A673 (cell line): ENCODE measurements around the gene GZMM. TPM values are rescaled to one million over a fixed set of nuclear protein-coding genes. Genes with fewer than 3 reads are reported as not detected.

ENCODE experiments used
- BruUV-seq: library from RNA; stranded (reverse); fragments of 400-500 nt; replicated peaks from 2 replicates; lab custom pipeline; 2021; lab: Mats Ljungman, UMichigan
- CTCF ChIA-PET: fragments of 300-600 bp; sonication (Branson Sonifier 250); formaldehyde crosslinking; loops from one replicate; lab custom pipeline; 2022; ENCODE audit warnings: antibody characterized with exemption; lab: Charles Lee
- POLR2A ChIA-PET: fragments of 300-600 bp; sonication (Branson Sonifier 250); formaldehyde crosslinking; loops from one replicate; lab custom pipeline; 2022; ENCODE audit warnings: antibody characterized with exemption; ENCODE audit not compliant: low non-redundant PET; lab: Charles Lee
- DNase-seq: peaks from one replicate; pipeline ENCODE4 v3.0.0-alpha.2; 2015; ENCODE audit warnings: low spot score
- H3K27ac ChIP-seq: fragments of 200-600 bp; sonication (generic); 2 replicates; pipeline ENCODE4 v1.5.1; 2016; ENCODE audit warnings: mixed run types, low read depth, mild to moderate bottlenecking, mixed read lengths, antibody characterized with exemption, low read length; ENCODE audit not compliant: poor library complexity, severe bottlenecking
- H3K27me3 ChIP-seq: fragments of 200-600 bp; sonication (generic); replicated peaks from 2 replicates; pipeline ENCODE4 v1.6.1; 2017; ENCODE audit warnings: mixed run types, low read depth, mild to moderate bottlenecking, mixed read lengths, antibody characterized with exemption, low read length; ENCODE audit not compliant: insufficient read depth, poor library complexity
- H3K36me3 ChIP-seq: fragments of 200-600 bp; sonication (generic); 2 replicates; pipeline ENCODE4 v1.6.1; 2016; ENCODE audit warnings: mixed run types, mild to moderate bottlenecking, mixed read lengths, antibody characterized with exemption, low read length; ENCODE audit not compliant: insufficient read depth, poor library complexity, severe bottlenecking
- H3K4me1 ChIP-seq: fragments of 200-600 bp; sonication (generic); 2 replicates; pipeline ENCODE4 v1.6.1; 2017; ENCODE audit warnings: mixed run types, mild to moderate bottlenecking, mixed read lengths, antibody characterized with exemption, low read length; ENCODE audit not compliant: insufficient read depth, poor library complexity, severe bottlenecking
- H3K4me3 ChIP-seq: fragments of 200-600 bp; sonication (generic); 2 replicates; pipeline ENCODE4 v1.5.1; 2016; ENCODE audit warnings: low read depth, mixed run types, mild to moderate bottlenecking, mixed read lengths, low read length; ENCODE audit not compliant: poor library complexity, severe bottlenecking
- H3K9me3 ChIP-seq: fragments of 200-600 bp; sonication (generic); 2 replicates; pipeline ENCODE4 v1.6.1; 2016; ENCODE audit warnings: mixed run types, low read depth, mild to moderate bottlenecking, mixed read lengths, antibody characterized with exemption, low read length; ENCODE audit not compliant: poor library complexity, severe bottlenecking
- EZH2 ChIP-seq: fragments of 200-600 bp; sonication (generic); IDR thresholded peaks from 2 replicates; pipeline ENCODE4 v1.6.1; 2017; ENCODE audit warnings: borderline replicate concordance, low read depth, mild to moderate bottlenecking, mixed read lengths, antibody characterized with exemption, low read length; ENCODE audit not compliant: poor library complexity, severe bottlenecking
- intact Hi-C: fragments of 100-400 bp; cut with micrococcal nuclease; formaldehyde crosslinking; loops from one replicate; pipeline ENCODE4 v1.10.0; 2022; ENCODE audit not compliant: unreplicated experiment
- total RNA-seq: library from RNA; stranded (reverse); gene quantifications from 2 replicates; pipeline ENCODE4 v1.2.3, GENCODE V29; 2021
- TF ChIP-seq, protein P1 (sequence below): fragments of 300-800, 200-600 bp; sonication (generic); conservative IDR thresholded peaks from 2 replicates; pipeline ENCODE4 v1.5.1; 2017; ENCODE audit warnings: low read depth, mild to moderate bottlenecking, antibody characterized with exemption, low read length, moderate library complexity, mixed read lengths

Gene GZMM
- total RNA-seq, 1 experiment from 2014 or later, result 2.5 TPM

DNA sequence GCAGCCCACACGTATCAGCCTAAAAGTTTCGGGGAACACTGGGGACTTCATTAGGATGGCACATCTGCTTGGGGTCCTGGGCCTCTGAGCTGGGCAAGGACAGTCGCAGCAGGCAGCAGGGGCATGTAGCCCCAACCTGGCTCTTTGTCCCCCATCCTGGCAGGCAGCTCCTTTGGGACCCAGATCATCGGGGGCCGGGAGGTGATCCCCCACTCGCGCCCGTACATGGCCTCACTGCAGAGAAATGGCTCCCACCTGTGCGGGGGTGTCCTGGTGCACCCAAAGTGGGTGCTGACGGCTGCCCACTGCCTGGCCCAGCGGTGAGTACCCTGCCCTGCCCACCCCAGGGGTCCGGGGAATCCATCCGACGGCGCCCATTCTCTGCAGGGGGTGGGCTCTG, 3.3 kb downstream of the GZMM start:
- no peak overlapping the region for H3K27ac ChIP-seq
- CTCF ChIA-PET, result no interaction called here
- no peak for DNase-seq
- TF ChIP-seq EZH2, result no peak
- TF ChIP-seq, protein P1, sequence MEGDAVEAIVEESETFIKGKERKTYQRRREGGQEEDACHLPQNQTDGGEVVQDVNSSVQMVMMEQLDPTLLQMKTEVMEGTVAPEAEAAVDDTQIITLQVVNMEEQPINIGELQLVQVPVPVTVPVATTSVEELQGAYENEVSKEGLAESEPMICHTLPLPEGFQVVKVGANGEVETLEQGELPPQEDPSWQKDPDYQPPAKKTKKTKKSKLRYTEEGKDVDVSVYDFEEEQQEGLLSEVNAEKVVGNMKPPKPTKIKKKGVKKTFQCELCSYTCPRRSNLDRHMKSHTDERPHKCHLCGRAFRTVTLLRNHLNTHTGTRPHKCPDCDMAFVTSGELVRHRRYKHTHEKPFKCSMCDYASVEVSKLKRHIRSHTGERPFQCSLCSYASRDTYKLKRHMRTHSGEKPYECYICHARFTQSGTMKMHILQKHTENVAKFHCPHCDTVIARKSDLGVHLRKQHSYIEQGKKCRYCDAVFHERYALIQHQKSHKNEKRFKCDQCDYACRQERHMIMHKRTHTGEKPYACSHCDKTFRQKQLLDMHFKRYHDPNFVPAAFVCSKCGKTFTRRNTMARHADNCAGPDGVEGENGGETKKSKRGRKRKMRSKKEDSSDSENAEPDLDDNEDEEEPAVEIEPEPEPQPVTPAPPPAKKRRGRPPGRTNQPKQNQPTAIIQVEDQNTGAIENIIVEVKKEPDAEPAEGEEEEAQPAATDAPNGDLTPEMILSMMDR, result no peak
- H3K9me3 ChIP-seq, result no peaks in the 10 kb centered on the region
- no peaks in the 10 kb centered on the region for H3K4me1 ChIP-seq
- no peaks in the 10 kb centered on the region for H3K27me3 ChIP-seq
- intact Hi-C loops, result no loop called here
- peaks cover 9% of the 10 kb centered on the region for H3K36me3 ChIP-seq
- POLR2A ChIA-PET, result no interaction called here
- no peak overlapping the region for H3K4me3 ChIP-seq
- no TSS peak for BruUV-seq

DNA sequence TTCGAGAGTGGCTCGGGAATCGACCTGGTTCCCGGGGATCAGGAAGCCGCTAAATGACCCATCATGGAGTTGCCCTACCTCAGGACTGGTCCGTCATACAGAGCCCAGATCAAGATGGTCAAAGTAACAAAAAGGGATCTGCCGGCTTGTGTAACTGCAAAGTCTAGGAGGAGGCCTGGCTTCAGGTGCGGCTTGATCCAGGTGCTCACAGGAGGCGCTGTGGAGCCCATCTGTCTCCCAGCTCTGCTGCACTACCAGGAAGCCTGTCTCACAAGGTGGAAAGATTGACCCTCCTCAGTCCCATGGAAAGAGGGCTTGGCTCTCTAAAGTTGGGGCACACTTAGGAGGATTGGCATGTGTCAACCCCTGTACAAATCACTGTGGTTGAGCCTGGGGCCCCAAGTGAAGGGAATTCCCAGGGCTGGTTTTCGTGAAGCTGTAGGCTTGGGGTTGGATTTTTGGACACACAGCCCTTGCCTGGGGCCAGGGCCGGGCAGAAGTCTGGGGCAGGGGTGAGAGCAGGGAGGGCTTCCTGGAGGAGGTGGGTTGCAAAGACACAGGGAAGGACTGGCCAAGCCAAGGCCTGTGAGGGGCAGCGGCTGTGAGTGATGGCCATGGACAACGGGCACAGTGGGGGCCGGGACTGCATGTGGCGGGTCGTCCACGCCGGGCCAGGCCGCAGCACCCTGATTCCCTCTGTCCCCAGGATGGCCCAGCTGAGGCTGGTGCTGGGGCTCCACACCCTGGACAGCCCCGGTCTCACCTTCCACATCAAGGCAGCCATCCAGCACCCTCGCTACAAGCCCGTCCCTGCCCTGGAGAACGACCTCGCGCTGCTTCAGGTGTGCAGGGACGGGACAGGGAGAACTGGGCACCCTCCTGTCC, 4.2 kb downstream of the GZMM start:
- H3K4me3 ChIP-seq, result no peak overlapping the region
- H3K9me3 ChIP-seq, result no peaks in the 10 kb centered on the region
- no peak overlapping the region for H3K27ac ChIP-seq
- no peaks in the 10 kb centered on the region for H3K4me1 ChIP-seq
- H3K36me3 ChIP-seq, result peaks cover 3% of the 10 kb centered on the region
- ChIA-PET POLR2A (no interaction called here), CTCF (no interaction called here)
- intact Hi-C loops, result no loop called here
- BruUV-seq, result no TSS peak
- no peak for DNase-seq
- no peaks in the 10 kb centered on the region for H3K27me3 ChIP-seq
- TF ChIP-seq EZH2, result no peak
- TF ChIP-seq, protein P1, result no peak

DNA sequence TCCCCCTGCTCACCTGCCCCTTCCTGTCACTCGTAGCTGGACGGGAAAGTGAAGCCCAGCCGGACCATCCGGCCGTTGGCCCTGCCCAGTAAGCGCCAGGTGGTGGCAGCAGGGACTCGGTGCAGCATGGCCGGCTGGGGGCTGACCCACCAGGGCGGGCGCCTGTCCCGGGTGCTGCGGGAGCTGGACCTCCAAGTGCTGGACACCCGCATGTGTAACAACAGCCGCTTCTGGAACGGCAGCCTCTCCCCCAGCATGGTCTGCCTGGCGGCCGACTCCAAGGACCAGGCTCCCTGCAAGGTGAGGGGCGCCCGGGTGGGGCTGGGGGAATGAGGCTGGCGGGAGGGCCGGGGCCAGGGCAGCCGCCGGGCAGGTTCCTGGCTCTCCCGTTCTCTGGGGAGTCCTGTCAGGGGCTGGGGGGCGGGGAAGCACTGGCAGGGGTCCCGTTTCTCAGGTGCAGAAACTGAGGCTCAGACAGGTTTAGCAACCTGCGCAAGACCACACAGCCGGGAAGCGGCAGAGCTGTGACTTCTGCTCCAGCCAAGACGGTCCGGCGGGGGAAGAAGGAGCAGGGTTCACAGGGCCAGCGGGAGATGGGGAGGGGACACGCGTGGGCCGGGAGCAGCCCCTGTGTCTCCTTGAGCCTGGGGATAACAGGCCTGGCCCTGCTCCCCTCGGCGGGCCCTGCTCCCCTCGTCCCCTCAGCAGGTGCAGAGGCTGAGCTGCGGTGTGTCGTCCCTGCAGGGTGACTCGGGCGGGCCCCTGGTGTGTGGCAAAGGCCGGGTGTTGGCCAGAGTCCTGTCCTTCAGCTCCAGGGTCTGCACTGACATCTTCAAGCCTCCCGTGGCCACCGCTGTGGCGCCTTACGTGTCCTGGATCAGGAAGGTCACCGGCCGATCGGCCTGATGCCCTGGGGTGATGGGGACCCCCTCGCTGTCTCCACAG, 5.3 kb downstream of the GZMM start:
- DNase-seq, result no peak
- no peaks in the 10 kb centered on the region for H3K4me1 ChIP-seq
- H3K9me3 ChIP-seq, result no peaks in the 10 kb centered on the region
- ChIA-PET POLR2A (no interaction called here), CTCF (no interaction called here)
- no peak overlapping the region for H3K4me3 ChIP-seq
- no peaks in the 10 kb centered on the region for H3K36me3 ChIP-seq
- intact Hi-C loops, result no loop called here
- TF ChIP-seq, protein P1, result no peak
- no peak for TF ChIP-seq EZH2
- H3K27ac ChIP-seq, result no peak overlapping the region
- BruUV-seq, result no TSS peak
- no peaks in the 10 kb centered on the region for H3K27me3 ChIP-seq
